B cell (primary cell): ENCODE measurements around the gene USP48.

Experiments
- EZH2 ChIP-seq: IDR thresholded peaks from 2 replicates; pipeline ENCODE4 v1.6.1; 2012; ENCODE audit warnings: borderline replicate concordance, low read depth, mild to moderate bottlenecking, moderate library complexity, low read length; ENCODE audit not compliant: insufficient read depth, poor library complexity, severe bottlenecking
- TF ChIP-seq, protein P1 (sequence below): fragments of 200-600 bp; IDR thresholded peaks from one replicate; pipeline ENCODE4 v1.8.0; 2022; ENCODE audit warnings: antibody characterized with exemption, mild to moderate bottlenecking

DNA sequence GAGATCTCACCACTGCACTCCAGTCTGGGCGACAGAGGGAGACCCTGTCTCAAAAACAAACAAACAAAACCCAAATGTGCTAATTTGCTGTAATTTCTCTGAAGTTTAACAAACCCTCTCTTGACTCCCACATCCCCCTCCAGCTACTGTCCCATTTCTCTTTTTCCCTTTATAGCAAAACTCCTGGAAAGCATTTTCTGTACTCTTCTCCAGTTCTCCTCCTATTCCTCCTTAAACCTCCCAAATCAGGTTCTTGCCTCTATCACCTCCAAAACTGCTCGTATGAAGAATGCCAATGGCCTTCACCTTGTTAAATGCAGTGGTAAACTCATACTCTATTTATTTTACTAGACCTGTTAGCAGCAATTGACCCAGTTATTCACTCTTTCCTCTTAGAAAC lies 3.7 kb upstream of the USP48 start:
- TF ChIP-seq, protein P1, sequence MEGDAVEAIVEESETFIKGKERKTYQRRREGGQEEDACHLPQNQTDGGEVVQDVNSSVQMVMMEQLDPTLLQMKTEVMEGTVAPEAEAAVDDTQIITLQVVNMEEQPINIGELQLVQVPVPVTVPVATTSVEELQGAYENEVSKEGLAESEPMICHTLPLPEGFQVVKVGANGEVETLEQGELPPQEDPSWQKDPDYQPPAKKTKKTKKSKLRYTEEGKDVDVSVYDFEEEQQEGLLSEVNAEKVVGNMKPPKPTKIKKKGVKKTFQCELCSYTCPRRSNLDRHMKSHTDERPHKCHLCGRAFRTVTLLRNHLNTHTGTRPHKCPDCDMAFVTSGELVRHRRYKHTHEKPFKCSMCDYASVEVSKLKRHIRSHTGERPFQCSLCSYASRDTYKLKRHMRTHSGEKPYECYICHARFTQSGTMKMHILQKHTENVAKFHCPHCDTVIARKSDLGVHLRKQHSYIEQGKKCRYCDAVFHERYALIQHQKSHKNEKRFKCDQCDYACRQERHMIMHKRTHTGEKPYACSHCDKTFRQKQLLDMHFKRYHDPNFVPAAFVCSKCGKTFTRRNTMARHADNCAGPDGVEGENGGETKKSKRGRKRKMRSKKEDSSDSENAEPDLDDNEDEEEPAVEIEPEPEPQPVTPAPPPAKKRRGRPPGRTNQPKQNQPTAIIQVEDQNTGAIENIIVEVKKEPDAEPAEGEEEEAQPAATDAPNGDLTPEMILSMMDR: no peak
- TF ChIP-seq EZH2: no peak
